T-helper 1 cell (primary cell): Measurements from ENCODE around the gene AGBL1.

Experiments used
- DNase-seq, 5 donors: peaks; one replicate each; pipeline ENCODE4 v3.0.0-alpha.2; 2012 to 2020

The AGBL1 gene

DNA sequence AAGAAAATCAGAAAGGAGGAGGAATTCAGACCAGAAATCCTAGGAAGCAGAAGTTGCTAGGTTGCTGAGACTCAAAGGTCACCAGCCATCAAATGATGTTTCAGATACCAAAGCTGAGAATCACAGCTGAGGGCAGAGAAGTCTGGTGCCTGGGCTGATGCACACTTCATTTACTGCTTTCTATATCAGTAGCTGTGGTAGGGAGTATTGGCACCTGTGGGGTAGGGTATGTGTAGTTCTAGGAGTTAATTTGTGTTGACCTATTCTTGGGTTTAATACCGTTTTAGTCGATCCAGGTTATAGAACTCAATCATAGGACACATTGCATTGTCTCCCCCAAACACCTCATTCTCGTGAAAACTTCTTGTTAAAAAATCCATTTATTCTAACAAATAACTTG is 529.6 kb downstream of the AGBL1 start:
- DNase-seq = no peak

DNA sequence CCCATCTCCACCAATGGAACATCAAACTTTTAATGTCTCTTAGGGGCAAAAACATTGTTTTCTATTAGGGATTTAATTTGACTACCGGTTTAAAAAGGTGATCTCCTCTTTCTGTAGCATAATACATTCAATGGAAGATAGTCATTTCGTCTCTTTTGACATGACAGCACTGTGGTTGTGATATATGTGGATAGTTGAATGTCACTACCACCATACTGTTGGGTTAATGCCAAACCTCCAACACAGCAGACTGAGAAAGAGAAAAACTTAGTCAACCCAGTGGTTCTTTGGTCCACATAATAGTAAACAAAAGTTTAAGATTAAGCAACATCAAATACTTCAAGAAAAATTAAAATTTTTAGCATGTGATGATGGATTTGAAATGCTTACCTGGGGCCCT is 530.4 kb downstream of the AGBL1 start:
- peak in 1 of 5 donors; percentile 8 for DNase-seq

DNA sequence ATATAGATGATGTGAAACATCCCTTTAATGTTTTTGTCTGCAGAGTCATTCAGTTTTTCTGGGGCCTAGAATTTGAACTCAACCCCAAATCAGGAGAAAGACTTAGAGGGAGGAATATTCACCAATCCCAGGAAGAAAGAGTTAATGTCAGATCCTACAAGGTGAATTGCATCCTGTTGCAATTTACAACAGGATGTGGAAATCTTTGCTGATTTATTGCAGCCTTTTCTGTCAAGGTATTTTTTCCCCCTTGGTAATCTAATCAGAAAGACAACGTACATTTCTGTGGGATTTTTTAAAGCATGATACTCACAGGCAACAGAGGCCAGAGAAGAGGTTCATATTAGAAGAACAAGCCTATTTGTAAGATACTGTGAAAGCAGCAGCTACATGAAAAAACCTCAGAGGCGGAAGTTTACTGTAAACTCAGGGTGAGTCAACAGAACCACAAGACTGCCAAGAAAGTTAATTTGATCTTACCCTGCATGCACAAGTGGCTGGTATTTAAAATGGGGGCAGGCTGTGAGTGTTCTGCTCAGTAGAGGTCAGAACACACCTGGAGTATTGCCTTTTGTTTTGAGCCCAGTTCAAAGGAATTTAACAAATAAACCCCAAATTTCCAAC is 531.9 kb downstream of the AGBL1 start:
- DNase-seq = peak in 2 of 5 donors; percentile 5 to 76

DNA sequence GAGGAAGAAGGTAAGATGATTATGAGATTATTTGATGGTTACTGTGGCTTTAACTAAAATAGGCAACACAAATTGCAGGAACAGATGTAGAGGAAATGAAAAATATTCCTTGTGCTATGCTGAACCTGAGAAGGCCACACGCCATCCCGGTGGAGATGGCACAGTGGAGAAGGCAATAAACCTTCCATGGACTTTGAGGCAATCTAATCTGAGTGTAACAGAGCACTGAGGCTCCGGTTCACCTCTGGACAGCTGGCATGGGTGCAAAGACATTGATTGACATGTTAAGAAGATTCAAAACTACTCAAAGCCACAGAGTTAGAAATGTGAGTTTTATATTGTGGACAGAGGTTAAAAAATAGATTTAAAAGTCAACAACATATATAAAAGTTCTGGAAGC is 535.7 kb downstream of the AGBL1 start:
- DNase-seq = no peak

DNA sequence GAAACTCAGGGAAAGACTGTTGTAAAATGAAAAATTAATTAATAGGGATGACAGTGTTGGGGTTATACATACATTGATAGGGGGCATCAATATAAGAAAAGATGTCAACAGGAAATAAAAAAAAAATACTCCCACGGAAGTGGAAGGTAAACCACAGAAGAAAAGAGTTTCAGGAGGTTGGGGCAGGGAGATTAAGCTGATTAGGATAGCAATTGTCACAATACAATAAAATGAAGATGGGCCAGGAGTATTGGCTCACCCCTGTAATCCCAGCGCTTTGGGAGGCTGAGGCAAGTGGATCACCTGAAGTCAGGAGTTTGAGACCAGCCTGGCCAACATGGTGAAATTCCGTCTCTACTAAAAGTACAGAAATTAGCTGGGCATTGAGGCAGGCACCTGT is 536.1 kb downstream of the AGBL1 start:
- DNase-seq = peak in 1 of 5 donors; percentile 40

DNA sequence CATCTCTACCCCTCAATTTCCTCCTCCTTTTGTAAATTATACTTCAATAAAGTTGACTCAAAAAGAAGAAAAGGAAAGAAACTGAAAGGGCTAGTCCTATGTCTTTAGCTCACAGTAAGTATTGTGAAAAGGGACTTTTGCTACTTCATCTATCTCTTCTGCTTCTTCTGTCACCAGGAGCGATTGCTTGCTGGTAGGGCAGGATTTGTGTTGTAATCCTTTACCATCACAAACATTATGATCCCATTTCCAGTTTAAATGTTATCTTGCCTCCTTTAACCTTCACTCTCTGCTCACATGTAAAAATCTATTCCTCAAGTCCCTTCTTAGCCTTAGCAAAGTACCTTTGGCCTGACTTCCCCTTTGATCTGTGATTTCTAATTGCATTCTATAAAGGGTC is 537.1 kb downstream of the AGBL1 start:
- no peak for DNase-seq

DNA sequence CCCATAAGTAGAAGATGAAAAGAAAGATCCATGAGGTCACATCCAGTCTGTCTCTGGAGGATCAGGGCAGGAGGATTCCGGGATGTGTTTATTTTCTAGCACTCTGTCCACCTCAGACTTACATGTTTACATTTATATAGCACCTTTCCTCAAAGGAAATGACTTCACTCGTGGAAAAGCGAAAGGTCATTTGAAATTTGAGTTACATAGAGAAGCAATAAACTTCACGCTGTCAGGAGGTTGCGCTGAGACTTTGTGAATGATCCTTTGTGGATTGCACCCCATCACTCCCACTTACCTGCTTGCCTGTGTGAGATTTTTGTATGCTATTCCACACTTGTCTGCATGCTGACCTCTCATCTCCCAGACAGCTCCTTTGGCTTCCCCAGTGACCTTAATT is 540.5 kb downstream of the AGBL1 start:
- no peak for DNase-seq

DNA sequence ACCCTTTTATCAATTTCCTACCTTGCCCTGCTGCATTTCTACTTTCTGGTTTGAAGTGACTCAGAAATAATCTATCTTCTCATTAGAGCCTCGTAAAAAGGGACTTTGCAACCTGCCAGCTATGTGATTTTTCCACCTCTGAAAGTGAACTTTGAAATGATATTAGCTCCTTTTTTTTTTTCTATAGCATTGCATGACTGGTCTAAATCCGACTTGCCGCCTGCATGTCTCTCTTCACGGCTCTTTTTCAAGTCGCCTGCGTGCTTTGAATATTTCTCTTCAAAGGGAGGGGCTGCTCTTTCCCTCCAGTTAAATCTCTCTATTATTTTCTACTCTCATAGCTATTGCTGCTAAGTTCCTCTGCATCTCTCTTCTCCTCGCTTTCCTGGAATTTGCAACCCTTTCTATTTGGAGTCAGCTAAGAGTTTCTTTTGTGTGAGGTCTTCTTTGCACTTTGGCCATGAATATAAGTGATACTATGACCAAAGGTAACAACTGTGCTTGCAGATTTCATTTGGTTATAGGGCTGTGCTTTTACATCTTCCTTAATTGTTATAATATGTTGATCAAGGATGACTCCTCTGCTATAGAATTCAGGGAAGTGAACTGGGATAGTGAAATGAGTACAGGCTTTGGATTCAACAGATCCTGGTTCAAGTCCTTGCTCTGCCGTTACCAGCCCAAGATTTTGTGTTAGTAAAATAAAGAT is 541.1 kb downstream of the AGBL1 start:
- DNase-seq = no peak

DNA sequence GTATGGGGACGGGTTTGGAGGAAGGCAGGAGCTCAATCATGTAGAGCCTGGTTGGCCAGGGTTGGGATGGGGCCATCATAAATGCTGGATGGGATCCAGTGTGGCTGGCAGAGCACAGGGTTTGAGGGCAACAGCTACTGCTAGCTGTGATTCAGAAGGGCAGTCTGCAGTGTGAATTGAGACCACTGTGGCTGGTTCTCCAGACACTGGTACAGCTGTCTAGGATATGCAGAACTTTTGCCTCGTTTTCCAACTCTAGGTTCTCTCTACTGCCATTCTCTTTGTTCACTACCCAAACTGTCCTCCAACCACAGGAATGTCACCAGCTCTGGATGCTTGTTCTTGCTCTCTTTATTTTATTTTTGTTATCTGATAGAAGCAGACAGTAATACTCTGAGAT is 543.6 kb downstream of the AGBL1 start:
- DNase-seq = no peak

DNA sequence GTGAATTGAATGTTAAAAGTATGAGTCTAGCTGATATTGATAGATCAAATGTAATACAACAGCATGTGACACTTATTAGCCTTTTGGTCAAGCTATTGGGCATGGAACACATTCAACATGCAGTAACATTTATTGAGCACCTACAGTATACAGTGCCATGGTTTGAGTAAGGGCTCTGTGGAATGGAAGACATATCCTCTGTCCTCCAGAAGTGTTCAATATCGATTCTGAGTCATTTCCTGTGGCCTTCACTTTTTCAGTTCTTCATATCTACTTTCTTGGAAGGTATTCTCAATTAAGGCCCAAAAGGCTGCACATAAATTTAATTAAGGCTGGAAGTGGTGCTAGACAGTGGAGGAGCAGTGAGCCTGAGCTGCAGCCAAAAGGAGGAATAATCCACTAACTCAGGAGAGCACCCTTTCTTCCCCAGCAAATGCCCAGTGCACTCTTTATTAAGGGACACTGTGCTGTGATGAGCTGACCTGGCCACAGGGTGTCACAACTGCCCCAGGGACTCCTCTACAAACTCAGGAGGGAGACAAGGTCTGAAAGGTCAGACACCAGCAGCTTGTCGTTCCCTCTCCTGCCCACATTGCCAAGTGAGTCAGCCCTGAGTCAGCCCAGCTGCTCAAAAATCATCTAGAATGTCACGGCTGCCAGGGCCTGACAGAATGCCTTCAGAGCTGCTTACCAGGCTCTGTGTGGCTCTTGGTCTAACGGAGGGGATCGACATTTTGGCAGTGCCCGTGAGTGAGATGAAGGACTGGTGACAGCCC is 544.8 kb downstream of the AGBL1 start:
- DNase-seq = peak in 4 of 5 donors; percentile 11 to 73 (median 16)

DNA sequence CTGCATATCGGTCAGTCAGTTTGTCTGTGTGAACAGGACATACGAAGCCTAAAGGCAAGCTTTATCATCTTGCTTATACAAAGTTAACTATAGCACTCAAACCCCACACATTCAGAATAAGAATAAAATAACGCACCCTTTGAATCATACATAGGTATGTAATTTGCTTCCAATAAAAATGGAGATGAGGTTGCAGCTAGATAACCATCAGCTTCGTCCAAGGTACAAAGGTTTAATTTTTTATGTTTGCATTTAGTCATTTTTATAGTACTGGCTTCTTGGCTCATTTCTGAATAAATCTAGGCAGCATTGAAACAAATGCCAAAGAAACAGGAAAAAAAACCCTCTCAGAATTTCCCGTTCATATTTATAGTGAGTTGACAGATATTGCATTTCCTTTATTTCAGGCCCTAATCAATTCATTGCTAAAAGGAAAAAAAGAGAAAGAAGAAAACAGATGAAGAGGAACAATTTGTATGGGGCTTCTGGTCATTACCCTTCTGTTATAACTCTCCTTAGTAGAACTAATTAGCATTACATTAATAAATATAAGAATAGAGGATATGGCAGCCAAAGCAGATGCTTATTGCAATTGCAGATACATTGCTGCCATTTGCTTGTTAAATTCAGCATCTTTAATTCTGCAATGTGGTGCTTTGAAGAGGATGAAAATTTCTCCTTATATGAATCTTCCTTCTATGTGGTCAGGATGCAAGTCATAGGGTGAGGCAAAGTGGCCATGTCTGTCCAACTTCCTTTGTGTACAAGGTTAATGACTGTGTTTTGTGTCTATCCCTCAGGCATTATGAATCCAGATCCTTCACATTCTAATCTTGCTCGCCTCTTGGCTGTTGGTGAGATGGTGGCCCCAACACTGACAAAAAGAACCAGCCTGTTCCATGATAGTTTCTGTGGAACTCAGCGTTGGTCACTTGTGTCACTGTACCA is 550.0 kb downstream of the AGBL1 start:
- DNase-seq = no peak

DNA sequence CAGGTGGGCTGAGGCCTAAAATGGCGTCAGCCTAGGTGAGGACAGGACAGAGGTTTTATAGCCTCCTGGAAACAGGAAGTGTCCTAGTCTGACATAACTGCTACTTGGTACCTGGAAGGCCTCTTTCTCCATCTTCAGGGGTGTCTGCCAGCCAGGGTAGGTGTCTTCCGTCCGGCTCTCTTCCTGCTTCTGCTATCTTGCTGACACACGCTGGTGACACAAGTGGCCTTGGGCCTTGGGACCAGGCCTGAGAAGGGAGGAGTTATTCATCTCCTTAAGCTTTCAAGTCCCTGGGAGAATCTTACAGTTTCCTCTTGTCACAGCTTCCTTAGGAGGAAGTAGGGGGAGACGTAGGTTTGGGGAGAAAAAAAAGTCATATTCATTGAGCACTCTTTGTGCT is 551.3 kb downstream of the AGBL1 start:
- no peak for DNase-seq

DNA sequence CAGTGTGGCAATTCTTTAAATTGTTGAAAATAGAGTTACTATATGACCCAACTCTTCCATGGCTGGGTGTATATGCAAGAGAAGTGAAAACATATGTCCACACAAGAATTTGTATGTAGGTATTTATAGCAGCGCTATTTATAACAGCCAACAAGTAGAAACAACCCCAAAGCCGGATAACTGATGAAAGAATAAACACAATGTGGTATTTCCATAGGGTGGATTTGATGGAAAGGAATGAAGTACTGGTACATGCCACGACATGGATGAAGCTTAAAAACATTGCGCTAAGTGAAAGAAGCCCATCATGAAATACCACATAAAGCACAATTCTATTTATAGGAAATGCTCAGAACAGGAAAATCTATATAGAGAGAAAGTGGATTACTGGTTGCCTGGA is 554.5 kb downstream of the AGBL1 start:
- DNase-seq = no peak

DNA sequence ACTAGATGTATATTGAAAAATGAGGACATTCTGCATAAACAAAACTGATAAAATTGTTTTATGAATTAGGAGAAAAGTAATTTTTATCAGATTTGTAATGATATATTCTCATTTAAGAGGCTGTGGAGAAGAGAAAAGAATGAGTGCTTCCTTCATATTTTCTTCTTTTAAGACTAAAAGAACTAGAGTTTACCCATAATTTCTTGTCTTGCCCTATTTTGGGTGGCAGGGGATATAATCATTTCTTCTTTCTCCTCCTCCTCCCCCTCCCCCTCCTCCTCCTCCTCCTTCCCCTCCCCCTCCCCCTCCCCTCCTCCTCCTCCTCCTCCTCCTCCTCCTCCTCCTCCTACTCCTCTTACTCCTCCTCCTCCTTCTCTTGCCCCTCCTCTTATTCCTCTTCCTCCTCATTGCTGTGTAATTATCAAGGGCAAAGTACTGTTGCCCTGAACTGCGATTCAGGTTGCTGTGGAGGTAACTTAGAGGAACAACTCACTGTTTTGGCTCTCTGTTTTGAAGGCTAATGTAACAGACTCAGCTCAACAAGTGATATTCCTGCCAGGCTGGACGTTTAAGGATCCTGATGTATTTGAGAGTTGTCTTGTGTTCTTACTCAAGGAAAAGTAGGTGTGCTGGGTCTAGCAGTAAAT is 555.4 kb downstream of the AGBL1 start:
- no peak for DNase-seq

DNA sequence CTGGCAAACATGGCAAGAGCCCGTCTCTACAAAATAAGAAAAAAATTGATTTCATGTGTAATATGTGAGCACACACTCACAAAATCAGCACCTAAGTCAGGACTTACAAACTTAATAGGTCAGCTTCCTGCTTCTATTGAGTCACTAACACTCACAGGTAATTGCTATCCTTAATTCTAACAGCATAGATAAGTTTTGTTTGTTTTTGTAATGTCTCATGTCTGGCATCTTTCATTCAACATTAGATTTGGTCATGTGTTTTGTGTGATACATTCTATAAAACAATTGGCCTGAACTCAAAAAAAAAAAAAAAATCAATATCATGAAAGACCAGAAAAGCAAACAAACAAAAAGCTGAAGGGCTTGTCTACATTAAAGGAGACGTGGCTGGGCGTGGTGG is 564.7 kb downstream of the AGBL1 start:
- DNase-seq = no peak

DNA sequence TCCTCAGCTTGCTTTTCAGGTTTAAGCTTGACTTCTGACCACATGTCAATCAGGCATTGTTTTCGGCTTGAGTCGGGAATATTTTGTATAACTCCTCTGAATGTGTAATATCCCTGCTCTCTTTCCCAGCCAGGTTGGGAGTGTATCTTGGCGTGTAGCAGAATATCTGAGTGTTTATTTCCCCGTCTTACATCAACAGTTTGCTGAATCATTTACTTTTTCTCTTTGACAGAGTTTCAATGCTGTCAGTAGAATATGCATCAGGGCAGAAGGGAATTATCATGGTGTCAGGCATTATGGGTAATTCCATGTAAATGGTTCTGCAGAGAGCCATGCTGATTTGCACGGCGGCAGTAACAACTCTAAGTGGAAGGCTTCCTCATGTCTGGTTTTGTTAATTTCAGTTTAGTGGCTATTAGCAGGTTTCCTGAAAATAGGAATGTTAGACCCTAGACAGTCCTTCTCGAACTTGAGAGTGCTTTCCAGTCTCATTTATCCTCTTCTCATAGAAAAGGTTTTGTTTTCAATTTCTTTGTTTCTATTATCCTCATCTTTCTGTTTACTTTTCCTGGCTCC is 566.3 kb downstream of the AGBL1 start:
- no peak for DNase-seq

DNA sequence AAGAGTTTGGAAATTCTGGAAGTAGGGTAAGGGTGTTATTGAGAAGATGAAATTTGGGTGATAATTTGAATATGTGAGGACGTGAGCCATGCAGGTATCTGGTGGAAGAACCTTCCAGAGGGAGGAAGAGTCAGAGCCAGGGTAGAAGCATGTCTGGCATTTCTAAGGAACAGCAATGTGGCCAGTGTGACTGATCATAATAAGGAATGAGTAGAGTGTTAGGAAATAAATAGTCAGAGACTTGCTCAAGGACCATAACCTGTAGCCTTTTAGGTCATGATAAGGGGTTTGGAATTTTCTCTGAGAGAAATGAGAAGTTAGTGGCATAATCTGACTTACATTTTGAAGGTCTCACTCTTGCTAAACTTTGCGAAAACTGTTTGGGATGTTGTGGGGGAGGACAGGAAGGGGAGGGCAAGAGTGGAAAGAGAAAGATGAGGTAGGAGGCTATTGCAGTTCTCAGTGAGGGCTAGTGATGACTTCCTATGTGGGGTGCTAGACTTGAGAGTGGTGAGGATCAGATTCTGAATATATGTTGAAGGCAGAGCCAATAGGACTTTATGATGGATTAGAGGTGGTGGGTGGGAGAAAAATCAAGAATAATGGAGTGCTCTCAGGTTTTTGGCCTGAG is 568.3 kb downstream of the AGBL1 start:
- no peak for DNase-seq

DNA sequence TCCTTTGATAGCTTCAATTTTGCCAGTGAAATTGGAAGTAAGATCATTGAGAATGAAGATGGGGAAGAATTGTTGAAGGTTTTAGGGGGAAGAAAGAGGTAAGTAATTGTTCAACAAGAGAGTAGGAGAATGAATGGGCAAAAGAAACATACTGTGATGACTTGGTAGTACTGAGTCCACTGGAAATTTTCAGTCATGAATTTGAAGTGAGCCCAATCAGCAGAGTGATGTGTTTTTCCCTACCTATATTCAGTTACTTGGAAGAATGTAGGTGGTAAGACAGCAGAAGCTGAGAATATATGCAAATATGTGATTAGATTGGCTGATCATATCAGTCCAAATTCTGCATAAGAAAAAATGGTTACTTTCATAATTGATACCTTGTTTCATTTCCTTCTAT is 569.6 kb downstream of the AGBL1 start:
- no peak for DNase-seq

DNA sequence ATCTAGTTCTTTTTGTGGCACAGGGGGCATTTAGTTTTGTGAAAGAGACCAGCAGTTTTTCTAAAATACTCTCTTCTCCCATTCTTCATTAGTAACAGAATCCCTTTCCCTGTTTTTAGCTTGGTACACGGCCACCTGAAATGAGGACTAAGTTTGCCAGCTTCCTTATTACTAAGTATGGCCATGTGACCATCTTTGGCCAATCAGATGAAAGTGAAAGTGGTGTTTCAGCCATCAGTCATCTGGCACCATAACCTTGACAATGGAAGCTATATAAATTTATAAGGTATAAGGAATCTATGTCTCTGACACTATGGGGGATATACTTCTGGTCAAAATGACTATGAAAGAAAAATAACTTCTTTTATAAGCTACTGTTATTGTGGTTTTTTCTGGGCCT is 570.4 kb downstream of the AGBL1 start:
- no peak for DNase-seq

DNA sequence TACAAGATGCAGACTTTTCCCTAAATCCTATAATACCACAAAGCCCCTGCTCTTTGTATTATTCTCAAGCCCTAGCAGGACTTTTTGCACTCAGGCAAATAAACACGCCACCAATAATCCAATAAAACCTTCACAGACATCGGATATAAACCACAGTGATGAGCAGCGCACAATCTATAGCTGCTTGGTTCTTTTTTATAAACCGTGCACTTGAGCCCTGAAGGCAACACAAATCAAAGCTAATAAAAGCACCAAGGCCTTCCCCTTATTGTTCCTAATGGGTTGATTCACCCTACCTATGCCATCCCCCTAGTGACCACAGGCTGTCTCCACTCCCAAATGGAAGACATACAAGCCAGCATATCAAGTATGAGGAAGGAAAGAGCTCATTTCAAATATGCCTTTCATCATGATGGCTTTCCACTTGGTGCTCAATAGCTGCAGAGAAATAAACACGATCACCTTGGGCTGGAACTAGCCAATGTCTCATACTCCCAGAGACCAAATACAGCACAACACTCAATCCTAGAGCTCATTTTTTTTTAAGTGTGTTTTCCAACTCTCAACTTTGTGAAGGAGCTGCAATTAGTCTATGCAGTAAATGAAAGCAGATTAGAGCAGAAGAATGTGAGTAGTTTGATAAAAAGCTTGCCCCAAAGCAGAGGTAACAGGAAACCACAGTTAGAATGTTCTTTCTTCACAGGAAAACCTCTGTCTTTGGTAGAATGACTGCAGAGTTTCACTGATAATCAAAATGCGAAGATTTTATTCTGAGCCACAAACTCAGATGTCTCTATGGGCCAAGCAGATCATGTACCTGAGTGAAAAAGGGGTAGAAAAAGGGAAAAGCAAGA is 573.9 kb downstream of the AGBL1 start:
- peak in 1 of 5 donors; percentile 48 for DNase-seq
